ENCODE results near the gene TAX1BP3.
"Not testable (repeated sequence)": the region's sequence is repeated elsewhere in the genome, so short reads cannot be mapped to it uniquely, and the experiment has no call there.

The TAX1BP3 gene

GRCh38 chr17:3668279-3669084 is at the start of gene TAX1BP3, which contains the start of gene EMC6:
TAX1BP3 (minus strand) TSS chr17:3668578; CDS start chr17:3668526, 52 bp downstream.
EMC6 (plus strand) TSS chr17:3668812; CDS start chr17:3669147, 335 bp downstream.
- peak; percentile 100 for DNase-seq (ENCODE audit: low spot score)
- no peak for TF ChIP-seq CTCF (IDR thresholded peaks at IDR 0.05; ENCODE audit: extremely low read depth, missing control alignments)

- TF ChIP-seq CTCF (IDR thresholded peaks at IDR 0.05; ENCODE audit: extremely low read depth, missing control alignments), result no peak
Observed at GRCh38 chr17:3715296-3715695, 46.9 kb upstream of the TAX1BP3 start.

GRCh38 chr17:3712811-3713463 is 44.6 kb upstream of the TAX1BP3 start:
- DNase-seq (ENCODE audit: low spot score), result no peak
- TF ChIP-seq CTCF (IDR thresholded peaks at IDR 0.05; ENCODE audit: extremely low read depth, missing control alignments), result no peak

More at GRCh38 chr17:3715296-3715695, 46.9 kb upstream of the TAX1BP3 start:
- DNase-seq (ENCODE audit: low spot score), result no peak

GRCh38 chr17:3710951-3711383 is 42.6 kb upstream of the TAX1BP3 start:
- TF ChIP-seq CTCF (IDR thresholded peaks at IDR 0.05; ENCODE audit: extremely low read depth, missing control alignments), result no peak
- peak; percentile 83 for DNase-seq (ENCODE audit: low spot score)

GRCh38 chr17:3708366-3708765 is 40.0 kb upstream of the TAX1BP3 start:
- TF ChIP-seq CTCF (IDR thresholded peaks at IDR 0.05; ENCODE audit: extremely low read depth, missing control alignments), result no peak
- DNase-seq (ENCODE audit: low spot score), result no peak

GRCh38 chr17:3705718-3705984 is 37.3 kb upstream of the TAX1BP3 start:
- not testable (repeated sequence) for DNase-seq (ENCODE audit: low spot score)

GRCh38 chr17:3704931-3705717 is 36.7 kb upstream of the TAX1BP3 start:
- DNase-seq (ENCODE audit: low spot score), result no peak
- TF ChIP-seq CTCF (IDR thresholded peaks at IDR 0.05; ENCODE audit: extremely low read depth, missing control alignments), result no peak

- not testable (repeated sequence) for DNase-seq (ENCODE audit: low spot score)
Observed at GRCh38 chr17:3702041-3702539, 33.7 kb upstream of the TAX1BP3 start.
